HCT116 (cell line): Measurements from ENCODE around the gene RPL10.

Experiments
- EGR1 ChIP-seq: IDR thresholded peaks from 2 replicates; pipeline ENCODE4 v1.6.1; 2012; ENCODE audit warnings: low read depth
- EZH2 ChIP-seq: fragments of 200-600 bp; sonication (generic); IDR thresholded peaks from 2 replicates; pipeline ENCODE4 v1.6.1; 2017; ENCODE audit warnings: antibody characterized with exemption, mixed run types
- JUND ChIP-seq: IDR thresholded peaks from 2 replicates; pipeline ENCODE4 v1.6.1; 2012
- YY1 ChIP-seq: IDR thresholded peaks from 2 replicates; pipeline ENCODE4 v1.6.1; 2011; ENCODE audit warnings: low read length, low read depth, moderate library complexity, mild to moderate bottlenecking; ENCODE audit not compliant: insufficient replicate concordance; ENCODE audit errors: extremely low read depth
- ZFX ChIP-seq: fragments of 450-650 bp; IDR thresholded peaks from 2 replicates; pipeline ENCODE4 v1.6.1; 2017
- TF ChIP-seq, protein P1 (sequence below), 3 experiments: fragments of 200-600 bp in 1 of 3; sonication (generic) in 1 of 3; IDR thresholded peaks in 2 of 3; conservative IDR thresholded peaks in 1 of 3; 2 replicates each; pipeline ENCODE4 v1.5.1; 2012 to 2017; ENCODE audit warnings: low read depth in 2 of 3, low read length in 2 of 3, antibody characterized with exemption in 1 of 3, borderline replicate concordance in 1 of 3, control low read depth in 1 of 3, mild to moderate bottlenecking in 1 of 3, mixed read lengths in 1 of 3, mixed run types in 1 of 3, moderate library complexity in 1 of 3; ENCODE audit not compliant: insufficient read depth in 1 of 3
- TF ChIP-seq, protein P2 (sequence below): IDR thresholded peaks from 2 replicates; pipeline ENCODE4 v1.6.1; 2012; ENCODE audit warnings: low read depth

DNA sequence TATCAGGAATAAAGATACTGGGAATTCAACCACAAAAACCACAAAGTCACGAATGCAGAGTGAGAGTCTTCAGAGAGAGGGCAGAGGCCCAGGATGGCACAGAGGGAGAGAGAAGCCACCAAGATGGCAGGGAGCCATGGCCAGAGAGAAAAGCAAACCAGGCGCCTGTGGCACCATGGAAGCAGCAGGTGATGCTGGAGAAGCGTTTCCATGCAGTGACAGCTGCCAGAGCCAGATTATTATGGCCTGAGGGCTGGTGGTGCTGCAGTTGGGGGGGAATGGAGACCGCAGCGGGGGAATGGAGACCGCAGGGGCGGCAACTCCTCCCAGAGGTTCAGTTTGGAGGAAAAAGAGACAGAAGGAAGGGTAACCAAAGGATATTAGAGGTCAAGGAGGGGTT, 19.0 kb downstream of the RPL10 start:
- TF ChIP-seq EGR1 (no peak), JUND (no peak), ZFX (no peak), YY1 (no peak), EZH2 (no peak)
- TF ChIP-seq, protein P1, sequence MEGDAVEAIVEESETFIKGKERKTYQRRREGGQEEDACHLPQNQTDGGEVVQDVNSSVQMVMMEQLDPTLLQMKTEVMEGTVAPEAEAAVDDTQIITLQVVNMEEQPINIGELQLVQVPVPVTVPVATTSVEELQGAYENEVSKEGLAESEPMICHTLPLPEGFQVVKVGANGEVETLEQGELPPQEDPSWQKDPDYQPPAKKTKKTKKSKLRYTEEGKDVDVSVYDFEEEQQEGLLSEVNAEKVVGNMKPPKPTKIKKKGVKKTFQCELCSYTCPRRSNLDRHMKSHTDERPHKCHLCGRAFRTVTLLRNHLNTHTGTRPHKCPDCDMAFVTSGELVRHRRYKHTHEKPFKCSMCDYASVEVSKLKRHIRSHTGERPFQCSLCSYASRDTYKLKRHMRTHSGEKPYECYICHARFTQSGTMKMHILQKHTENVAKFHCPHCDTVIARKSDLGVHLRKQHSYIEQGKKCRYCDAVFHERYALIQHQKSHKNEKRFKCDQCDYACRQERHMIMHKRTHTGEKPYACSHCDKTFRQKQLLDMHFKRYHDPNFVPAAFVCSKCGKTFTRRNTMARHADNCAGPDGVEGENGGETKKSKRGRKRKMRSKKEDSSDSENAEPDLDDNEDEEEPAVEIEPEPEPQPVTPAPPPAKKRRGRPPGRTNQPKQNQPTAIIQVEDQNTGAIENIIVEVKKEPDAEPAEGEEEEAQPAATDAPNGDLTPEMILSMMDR (IDR thresholded peaks at IDR 0.05 in 2 of 3, conservative IDR thresholded peaks at IDR 0.05 in 1 of 3; ENCODE audit: borderline replicate concordance in 1 of 3, insufficient read depth in 1 of 3, low read depth in 2 of 3, low read length in 2 of 3), result no peak
- TF ChIP-seq, protein P2, sequence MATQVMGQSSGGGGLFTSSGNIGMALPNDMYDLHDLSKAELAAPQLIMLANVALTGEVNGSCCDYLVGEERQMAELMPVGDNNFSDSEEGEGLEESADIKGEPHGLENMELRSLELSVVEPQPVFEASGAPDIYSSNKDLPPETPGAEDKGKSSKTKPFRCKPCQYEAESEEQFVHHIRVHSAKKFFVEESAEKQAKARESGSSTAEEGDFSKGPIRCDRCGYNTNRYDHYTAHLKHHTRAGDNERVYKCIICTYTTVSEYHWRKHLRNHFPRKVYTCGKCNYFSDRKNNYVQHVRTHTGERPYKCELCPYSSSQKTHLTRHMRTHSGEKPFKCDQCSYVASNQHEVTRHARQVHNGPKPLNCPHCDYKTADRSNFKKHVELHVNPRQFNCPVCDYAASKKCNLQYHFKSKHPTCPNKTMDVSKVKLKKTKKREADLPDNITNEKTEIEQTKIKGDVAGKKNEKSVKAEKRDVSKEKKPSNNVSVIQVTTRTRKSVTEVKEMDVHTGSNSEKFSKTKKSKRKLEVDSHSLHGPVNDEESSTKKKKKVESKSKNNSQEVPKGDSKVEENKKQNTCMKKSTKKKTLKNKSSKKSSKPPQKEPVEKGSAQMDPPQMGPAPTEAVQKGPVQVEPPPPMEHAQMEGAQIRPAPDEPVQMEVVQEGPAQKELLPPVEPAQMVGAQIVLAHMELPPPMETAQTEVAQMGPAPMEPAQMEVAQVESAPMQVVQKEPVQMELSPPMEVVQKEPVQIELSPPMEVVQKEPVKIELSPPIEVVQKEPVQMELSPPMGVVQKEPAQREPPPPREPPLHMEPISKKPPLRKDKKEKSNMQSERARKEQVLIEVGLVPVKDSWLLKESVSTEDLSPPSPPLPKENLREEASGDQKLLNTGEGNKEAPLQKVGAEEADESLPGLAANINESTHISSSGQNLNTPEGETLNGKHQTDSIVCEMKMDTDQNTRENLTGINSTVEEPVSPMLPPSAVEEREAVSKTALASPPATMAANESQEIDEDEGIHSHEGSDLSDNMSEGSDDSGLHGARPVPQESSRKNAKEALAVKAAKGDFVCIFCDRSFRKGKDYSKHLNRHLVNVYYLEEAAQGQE, result no peak
